Activated CD8-positive, alpha-beta memory T cell treated with anti-CD3 and anti-CD28 coated beads, Interleukin-2, amount 50 U/mL, for 24 hours (primary cell): Measurements from ENCODE around the gene RGL3.
"Not testable (repeated sequence)": the region's sequence is repeated elsewhere in the genome, so short reads cannot be mapped to it uniquely, and the experiment has no call there.

ENCODE experiments used
- DNase-seq: peaks from one replicate; pipeline ENCODE4 v3.0.0-alpha.2; 2020; ENCODE audit errors: extremely low read depth

RGL3 gene

GRCh38 chr19:11421371-11422098 lies 2.4 kb upstream of the RGL3 start:
- no peak for DNase-seq

GRCh38 chr19:11420429-11421370 lies 1.6 kb upstream of the RGL3 start:
- no peak for DNase-seq

- DNase-seq = no peak
Observed at GRCh38 chr19:11418094-11418548, 993 bp downstream of the RGL3 start.

GRCh38 chr19:11416346-11417052 lies 2.6 kb downstream of the RGL3 start:
- no peak for DNase-seq

DNA sequence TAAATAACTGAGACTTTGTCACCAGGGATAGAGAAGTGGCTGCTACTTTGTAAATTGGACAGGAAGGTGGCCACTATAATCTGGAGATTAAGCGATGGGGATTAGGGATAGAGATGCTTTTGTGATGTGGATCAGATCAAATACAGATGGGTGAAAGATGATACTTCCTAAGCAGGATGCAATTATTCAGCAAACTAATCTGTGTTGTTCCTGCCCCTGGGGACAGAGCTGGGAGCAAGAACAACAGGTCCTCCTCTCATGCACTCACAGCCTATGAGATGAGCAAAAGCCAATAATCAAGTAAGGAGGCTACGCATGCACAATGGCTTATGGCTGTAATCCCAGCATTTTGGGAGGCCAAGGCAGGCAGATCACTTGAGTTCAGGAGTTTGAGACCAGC lies 4.6 kb downstream of the RGL3 start:
- no peak for DNase-seq

- DNase-seq = no peak
Observed at GRCh38 chr19:11410682-11411081, 8.4 kb downstream of the RGL3 start.

GRCh38 chr19:11408591-11408990 lies 10.5 kb downstream of the RGL3 start:
- no peak for DNase-seq

- not testable (repeated sequence) for DNase-seq
Observed at GRCh38 chr19:11406703-11407236, 12.3 kb downstream of the RGL3 start.

DNA sequence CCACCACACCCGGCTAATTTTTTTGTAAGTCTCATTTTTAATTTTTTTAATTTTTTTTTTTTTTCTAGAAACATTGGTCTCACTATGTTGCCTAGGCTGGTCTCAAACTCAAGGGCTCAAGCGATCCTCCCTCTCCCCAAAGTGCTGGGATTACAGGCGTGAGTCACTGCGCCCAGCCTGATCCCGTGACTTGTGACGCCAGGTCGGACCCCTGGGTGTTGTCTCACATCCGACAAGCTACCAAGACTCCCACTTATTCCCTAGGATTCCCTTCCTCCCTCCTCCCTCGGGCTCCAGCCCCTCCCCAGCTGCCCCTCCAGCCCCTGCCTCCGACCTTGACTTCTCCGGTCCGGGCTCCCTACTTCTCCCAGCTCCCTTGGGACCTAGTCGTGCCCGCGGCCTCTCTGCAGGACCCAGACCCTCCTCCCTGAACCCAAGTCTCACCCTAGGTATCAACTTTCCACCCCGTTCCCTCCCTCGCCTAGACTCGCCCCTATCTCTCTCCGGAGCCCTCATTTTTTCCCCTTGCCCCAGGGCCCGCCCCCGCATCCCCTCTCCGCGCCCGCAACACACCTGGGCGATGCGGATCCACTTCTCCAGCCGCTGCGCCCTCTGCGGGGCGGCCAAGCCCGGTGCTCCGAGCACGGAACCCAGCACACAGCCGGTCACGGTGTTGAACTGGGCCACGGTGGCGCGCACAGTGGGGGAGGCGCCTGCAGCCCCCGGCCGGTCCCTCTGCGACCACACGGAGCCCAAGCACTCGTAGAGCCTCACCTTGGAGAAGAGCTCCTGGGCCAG lies 13.1 kb downstream of the RGL3 start:
- no peak for DNase-seq

DNA sequence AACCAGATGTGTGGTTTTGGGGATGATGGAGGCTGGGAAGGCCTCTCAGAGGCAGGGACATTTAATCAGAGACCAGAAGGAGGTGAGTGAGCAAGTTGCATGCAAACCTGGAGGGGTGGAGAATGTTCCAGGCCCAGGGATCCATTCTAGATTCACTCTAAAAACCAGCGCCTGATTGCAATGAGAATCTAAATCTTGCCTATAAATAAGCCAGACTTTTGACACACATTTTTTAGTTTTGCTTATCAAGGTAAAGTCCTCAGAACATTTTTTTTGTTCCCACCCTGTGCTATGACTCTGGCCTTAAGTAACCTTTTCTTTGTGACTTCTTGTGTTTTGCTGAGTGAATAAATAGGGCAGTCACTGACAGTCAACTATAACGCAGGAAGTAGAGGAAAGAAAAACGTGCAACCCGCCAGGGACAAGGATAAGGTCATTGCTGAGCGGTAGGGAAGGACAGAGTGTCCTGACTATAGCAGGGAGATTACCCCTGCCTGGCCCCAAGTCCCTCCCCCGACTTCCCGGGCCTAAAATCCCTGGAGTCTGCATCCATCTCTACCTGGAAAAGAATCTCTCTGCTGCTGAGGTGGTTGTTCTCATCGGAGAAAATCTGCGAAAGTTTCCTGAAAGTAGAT lies 14.4 kb downstream of the RGL3 start:
- no peak for DNase-seq

GRCh38 chr19:11401808-11402543 lies 17.1 kb downstream of the RGL3 start:
- DNase-seq = no peak

- no peak for DNase-seq
Observed at GRCh38 chr19:11400798-11401197, 18.3 kb downstream of the RGL3 start.

DNA sequence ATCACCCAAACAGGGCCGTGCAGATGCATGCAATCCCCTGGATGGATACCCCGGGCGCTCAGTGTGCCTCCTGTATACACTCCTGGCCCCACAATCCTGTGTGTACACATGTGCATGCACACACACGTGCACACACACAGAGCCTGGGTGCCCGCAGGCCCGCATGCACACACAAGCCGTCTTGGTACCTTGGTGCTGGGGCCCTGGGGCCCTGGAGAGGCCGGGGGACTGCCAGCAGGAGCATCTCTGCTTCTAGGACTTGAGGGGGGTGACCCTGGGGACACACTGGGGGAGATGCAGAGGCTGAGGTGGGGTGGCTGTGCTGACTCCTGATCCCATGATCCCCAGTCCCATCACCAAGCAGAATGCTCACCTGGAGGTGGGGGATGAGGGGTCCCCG lies 19.4 kb downstream of the RGL3 start:
- no peak for DNase-seq

- DNase-seq = no peak
Observed at GRCh38 chr19:11397089-11397610, 22.0 kb downstream of the RGL3 start.

DNA sequence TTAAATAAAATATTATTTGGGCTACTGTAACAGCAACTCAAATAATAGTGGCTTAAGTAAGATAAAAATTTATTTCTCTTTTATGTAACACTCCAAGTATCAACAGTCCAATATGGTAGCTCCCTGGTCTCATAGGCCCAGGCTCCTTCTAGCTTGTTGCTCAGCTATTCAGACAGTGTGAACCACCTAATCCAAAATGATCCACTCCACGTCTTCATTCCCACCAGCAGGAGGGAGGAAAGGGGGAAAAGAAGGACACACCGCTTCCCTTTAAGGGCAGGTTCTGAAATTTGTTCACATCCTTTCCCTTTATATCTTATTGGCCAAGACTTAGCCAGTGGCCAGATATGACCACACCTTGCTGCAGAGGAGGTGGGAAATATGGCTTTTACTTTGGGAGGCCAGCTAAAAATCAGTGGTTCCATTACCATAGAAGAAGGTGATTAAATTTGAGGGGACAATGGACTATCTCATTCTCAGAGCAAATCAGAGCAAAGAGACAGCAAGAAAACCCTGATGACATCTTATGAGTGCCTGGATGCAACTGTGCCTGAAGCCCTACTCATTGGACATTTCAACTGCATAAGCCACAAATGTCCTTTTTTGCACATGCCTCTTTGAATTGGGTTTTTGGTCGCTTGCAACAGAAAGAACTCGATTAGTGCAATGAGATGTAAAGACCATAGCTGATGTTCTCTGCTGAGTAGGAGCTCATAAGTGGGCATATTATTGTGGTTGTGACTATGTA lies 28.0 kb downstream of the RGL3 start:
- no peak for DNase-seq

DNA sequence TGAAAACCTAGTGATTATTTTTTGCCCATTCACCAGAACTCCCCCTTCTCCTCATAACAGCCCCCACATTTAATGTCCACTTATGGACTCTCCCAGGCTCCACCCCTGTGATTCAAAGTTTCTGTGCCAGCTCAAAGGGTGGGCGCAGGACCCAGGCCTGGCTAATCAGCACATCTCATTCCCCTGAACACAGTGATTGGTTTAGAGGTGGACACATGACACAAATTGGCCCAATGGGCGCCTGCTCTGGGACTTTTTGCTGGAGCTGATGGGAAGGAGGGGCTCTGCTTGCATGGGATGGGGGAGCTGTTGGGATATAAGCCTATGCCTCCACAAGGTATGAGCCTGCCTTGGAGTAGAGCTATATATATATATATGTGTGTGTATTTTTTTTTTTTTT lies 28.8 kb downstream of the RGL3 start:
- no peak for DNase-seq

GRCh38 chr19:11387162-11388034 lies 31.7 kb downstream of the RGL3 start:
- no peak for DNase-seq

DNA sequence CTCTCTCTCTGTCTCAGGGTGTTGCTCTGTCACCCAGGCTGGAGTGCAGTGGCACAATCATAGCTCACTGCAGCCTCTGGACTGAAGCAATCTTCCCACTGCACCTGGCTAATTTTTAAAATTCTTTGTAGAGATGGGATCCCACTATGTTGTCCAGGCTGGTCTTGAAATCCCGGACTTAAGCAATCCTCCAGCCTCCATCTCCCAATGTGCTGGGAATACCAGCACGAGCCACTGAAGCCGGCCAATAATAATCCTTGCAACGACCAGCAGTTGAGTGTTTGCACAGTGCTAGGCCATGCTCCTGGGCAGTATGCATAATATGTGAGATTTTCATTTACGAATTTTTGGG lies 34.4 kb downstream of the RGL3 start:
- DNase-seq = no peak
